Subcutaneous abdominal adipose tissue (tissue), 5 donors: ENCODE data around the gene TNXB.

Experiments
- H3K27ac ChIP-seq: one replicate; pipeline ENCODE4 v1.7.0; 2013; ENCODE audit warnings: low read depth, mild to moderate bottlenecking, inconsistent platforms, low read length, moderate library complexity
- H3K27me3 ChIP-seq, 5 donors: one replicate each; pipeline ENCODE4 v1.7.0; 2013; ENCODE audit warnings: low read length in 5 of 5, inconsistent platforms in 1 of 5; ENCODE audit not compliant: control insufficient read depth in 5 of 5, insufficient read depth in 4 of 5
- H3K36me3 ChIP-seq, 5 donors: one replicate each; pipeline ENCODE4 v1.7.0; 2013; ENCODE audit warnings: low read length in 5 of 5; ENCODE audit not compliant: control insufficient read depth in 5 of 5, insufficient read depth in 5 of 5
- H3K4me1 ChIP-seq, 5 donors: one replicate each; pipeline ENCODE4 v1.7.0; 2013; ENCODE audit warnings: low read length in 5 of 5, mild to moderate bottlenecking in 3 of 5, moderate library complexity in 1 of 5; ENCODE audit not compliant: control insufficient read depth in 5 of 5, insufficient read depth in 5 of 5
- H3K4me3 ChIP-seq, 5 donors: one replicate each; pipeline ENCODE4 v1.7.0; 2013; ENCODE audit warnings: low read length in 5 of 5, low read depth in 1 of 5
- H3K9ac ChIP-seq, 5 donors: one replicate each; pipeline ENCODE4 v1.7.0; 2013; ENCODE audit warnings: low read length in 5 of 5, mild to moderate bottlenecking in 4 of 5, moderate library complexity in 3 of 5
- H3K9me3 ChIP-seq, 5 donors: one replicate each; pipeline ENCODE4 v1.7.0; 2013; ENCODE audit warnings: low read length in 5 of 5; ENCODE audit not compliant: control insufficient read depth in 5 of 5
- donor health status: healthy.
- donor health status: healthy.
- donor health status: healthy.
- donor health status: healthy.
- donor health status: healthy.

TNXB gene

DNA sequence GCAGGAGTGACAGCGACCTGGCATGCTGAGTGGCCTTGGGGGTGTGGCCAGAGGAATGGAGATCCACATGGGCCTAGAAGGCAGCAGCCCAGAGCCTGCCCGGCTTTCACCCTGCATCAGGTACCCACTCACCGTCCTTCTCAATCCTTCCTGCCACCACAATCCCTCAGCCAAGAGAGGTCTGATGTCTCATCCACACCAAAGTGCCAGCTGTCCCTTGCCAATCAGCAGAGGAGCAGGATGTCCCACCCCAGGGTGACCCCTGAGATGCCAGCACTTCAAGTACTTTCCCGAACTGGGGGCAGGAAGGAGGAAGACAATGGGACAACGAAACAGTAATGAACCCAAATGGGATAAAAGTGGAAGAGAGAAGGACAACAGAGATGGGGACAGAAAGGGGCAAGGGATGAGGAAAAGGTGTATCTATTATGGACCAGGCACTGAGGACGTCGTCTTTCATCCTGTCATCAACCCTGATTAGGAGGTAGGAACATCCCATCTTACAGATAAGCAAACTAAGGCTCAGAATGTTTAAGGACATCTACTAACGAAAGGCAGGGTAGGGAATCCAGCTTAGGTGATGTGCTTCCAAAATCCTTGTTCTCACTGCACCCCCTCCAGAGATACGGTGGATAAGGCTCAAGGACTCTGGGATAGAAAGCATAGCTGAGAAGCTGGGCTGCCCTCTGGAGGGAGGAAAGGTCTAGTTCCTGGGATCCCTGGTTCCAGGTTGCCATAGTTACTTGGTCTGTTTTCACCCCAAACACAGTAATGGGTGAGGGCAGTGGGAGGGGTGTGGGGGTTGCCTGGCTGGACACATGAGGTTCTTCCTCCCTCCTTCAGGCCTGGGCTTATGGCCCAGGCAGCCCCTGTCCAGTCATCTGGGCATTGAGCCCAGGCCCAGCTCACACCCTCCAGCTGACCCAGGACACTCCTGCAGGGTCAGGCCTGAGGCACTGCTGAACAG is 4.5 kb upstream of the TNXB start:
- no peak overlapping the region for H3K4me3 ChIP-seq
- peaks cover 20 to 63% (median 59%) of the 10 kb centered on the region in 5 donors for H3K4me1 ChIP-seq
- peak overlapping the region; percentile 60 for H3K27ac ChIP-seq
- H3K36me3 ChIP-seq: peaks cover 2 to 37% (median 34%) of the 10 kb centered on the region in 5 donors
- H3K9me3 ChIP-seq: no peaks in the 10 kb centered on the region
- H3K27me3 ChIP-seq: peaks cover 0 to 12% (median 5%) of the 10 kb centered on the region in 5 donors
- peak overlapping the region in 2 of 5 donors; percentile 2 to 29 for H3K9ac ChIP-seq

DNA sequence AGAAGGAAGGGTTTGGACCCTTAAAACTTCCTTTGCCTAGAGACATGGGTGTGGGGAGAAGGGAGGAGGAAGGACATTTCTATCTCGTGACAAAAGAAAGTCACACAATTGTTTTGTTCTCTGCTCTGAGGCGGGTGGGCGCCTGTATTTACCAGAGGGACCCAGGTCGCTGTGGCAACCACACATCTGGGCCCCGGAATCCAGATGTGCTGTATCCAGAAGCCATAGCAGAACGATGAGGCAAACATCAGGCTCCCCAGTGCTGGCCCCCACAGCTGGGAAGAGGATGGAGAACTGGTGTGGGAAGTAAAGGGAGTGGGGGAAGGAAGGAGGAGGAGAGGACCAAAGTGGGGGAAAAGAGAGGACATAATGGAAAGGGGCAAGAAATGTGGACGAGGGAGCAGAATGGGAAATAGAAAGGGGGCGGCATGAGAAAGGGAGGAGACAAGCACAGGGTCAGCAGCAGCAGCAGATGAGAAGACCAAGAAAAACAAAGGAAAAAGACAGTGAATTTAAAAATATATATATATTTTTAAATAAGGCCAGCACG is 3.4 kb upstream of the TNXB start:
- H3K9ac ChIP-seq: no peak overlapping the region
- no peaks in the 10 kb centered on the region for H3K9me3 ChIP-seq
- H3K27ac ChIP-seq: peak overlapping the region; percentile 26
- peak overlapping the region in 2 of 5 donors; percentile 12 to 16 for H3K4me3 ChIP-seq
- H3K36me3 ChIP-seq: peaks cover 0 to 27% (median 22%) of the 10 kb centered on the region in 5 donors
- H3K27me3 ChIP-seq: peaks cover 0 to 12% (median 11%) of the 10 kb centered on the region in 5 donors
- H3K4me1 ChIP-seq: peaks cover 19 to 71% (median 66%) of the 10 kb centered on the region in 5 donors

- H3K4me1 ChIP-seq: peaks cover 19 to 76% (median 74%) of the 10 kb centered on the region in 5 donors
These were observed 2.4 kb upstream of the TNXB start for GRCh38 chr6:32111424-32112066.

DNA sequence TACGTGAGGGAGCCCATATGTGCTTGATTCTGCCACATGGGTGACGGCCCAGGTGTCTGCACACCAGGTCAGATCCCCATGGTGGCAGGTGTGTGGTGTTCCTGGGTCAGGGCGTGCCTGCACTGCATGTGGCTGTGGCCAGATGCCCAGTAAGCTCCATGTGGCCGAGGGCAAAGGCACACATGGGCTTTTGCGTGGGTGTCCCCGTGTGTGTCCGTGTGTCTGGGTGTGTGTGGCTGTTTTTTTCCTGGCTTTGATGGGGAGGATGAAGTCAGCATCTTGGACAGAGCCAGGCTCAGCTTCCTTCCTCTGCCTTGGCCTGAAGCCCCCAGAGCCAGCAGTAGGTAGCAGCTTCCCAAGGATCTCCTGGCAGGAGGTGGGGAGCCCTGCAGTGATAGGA is 1.5 kb upstream of the TNXB start:
- Histone ChIP-seq H3K36me3 (peaks cover 0 to 12% (median 4%) of the 10 kb centered on the region in 5 donors), H3K9ac (peak overlapping the region in 1 of 5 donors; percentile 33), H3K4me1 (peaks cover 19 to 78% (median 75%) of the 10 kb centered on the region in 5 donors), H3K9me3 (no peaks in the 10 kb centered on the region), H3K4me3 (peak overlapping the region in 3 of 5 donors; percentile 64 to 88 (median 80)), H3K27ac (peak overlapping the region; percentile 61), H3K27me3 (peaks cover 0 to 24% (median 12%) of the 10 kb centered on the region in 5 donors)

More at GRCh38 chr6:32111424-32112066, 2.4 kb upstream of the TNXB start:
- peaks cover 0 to 20% (median 13%) of the 10 kb centered on the region in 5 donors for H3K36me3 ChIP-seq
- peak overlapping the region in 1 of 5 donors; percentile 88 for H3K4me3 ChIP-seq
- no peaks in the 10 kb centered on the region for H3K9me3 ChIP-seq
- peaks cover 0 to 19% (median 12%) of the 10 kb centered on the region in 5 donors for H3K27me3 ChIP-seq
- peak overlapping the region; percentile 26 for H3K27ac ChIP-seq
- peak overlapping the region in 1 of 5 donors; percentile 21 for H3K9ac ChIP-seq

- H3K27ac ChIP-seq: peak overlapping the region; percentile 61
- H3K27me3 ChIP-seq: peaks cover 2 to 24% (median 14%) of the 10 kb centered on the region in 5 donors
- peak overlapping the region; percentile 23 to 88 (median 64) for H3K4me3 ChIP-seq
- peak overlapping the region in 2 of 5 donors; percentile 17 to 33 for H3K9ac ChIP-seq
- no peaks in the 10 kb centered on the region for H3K9me3 ChIP-seq
- peaks cover 0 to 6% (median 0%) of the 10 kb centered on the region in 5 donors for H3K36me3 ChIP-seq
- peaks cover 19 to 77% (median 73%) of the 10 kb centered on the region in 5 donors for H3K4me1 ChIP-seq
These were observed 625 bp upstream of the TNXB start for GRCh38 chr6:32109765-32110160.

DNA sequence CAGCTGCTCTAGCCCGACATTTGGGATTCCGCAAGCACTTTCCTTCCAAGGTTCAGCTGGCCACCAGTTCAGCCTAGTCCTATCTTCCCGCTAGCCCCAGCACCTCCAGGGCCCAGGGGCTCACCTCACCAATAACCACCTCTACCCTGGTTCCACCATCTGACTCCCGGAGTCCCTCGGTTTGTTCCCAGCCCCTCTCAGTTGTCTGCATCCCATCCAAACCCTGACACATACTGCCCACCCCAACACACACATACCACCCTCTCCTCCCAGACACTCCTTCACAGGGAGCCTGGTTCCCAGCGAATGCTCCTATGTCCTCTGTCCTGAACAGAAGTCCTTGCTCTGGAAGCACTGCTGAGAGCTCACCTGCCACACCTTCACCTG is 418 bp downstream of the TNXB start:
- Histone ChIP-seq H3K4me1 (peaks cover 13 to 68% (median 64%) of the 10 kb centered on the region in 5 donors), H3K27me3 (peaks cover 2 to 28% (median 17%) of the 10 kb centered on the region in 5 donors), H3K4me3 (peak overlapping the region; percentile 44 to 88 (median 80)), H3K9me3 (no peaks in the 10 kb centered on the region), H3K9ac (peak overlapping the region in 4 of 5 donors; percentile 12 to 64 (median 30)), H3K36me3 (peaks cover 0 to 5% (median 0%) of the 10 kb centered on the region in 5 donors), H3K27ac (peak overlapping the region; percentile 71)

GRCh38 chr6:32108094-32108627 is 977 bp downstream of the TNXB start:
- Histone ChIP-seq H3K9ac (peak overlapping the region in 4 of 5 donors; percentile 12 to 64 (median 30)), H3K4me3 (peak overlapping the region; percentile 44 to 88 (median 80)), H3K4me1 (peaks cover 8 to 62% (median 58%) of the 10 kb centered on the region in 5 donors), H3K9me3 (no peaks in the 10 kb centered on the region), H3K36me3 (peaks cover 0 to 5% (median 0%) of the 10 kb centered on the region in 5 donors), H3K27ac (peak overlapping the region; percentile 71), H3K27me3 (peaks cover 2 to 28% (median 17%) of the 10 kb centered on the region in 5 donors)

GRCh38 chr6:32107406-32107805 is 1.7 kb downstream of the TNXB start:
- H3K27me3 ChIP-seq: peaks cover 2 to 28% (median 17%) of the 10 kb centered on the region in 5 donors
- H3K36me3 ChIP-seq: peaks cover 0 to 5% (median 0%) of the 10 kb centered on the region in 5 donors
- peak overlapping the region; percentile 71 for H3K27ac ChIP-seq
- H3K9me3 ChIP-seq: no peaks in the 10 kb centered on the region
- peak overlapping the region in 2 of 5 donors; percentile 35 to 58 for H3K9ac ChIP-seq
- H3K4me1 ChIP-seq: peaks cover 6 to 59% (median 51%) of the 10 kb centered on the region in 5 donors
- H3K4me3 ChIP-seq: peak overlapping the region; percentile 2 to 88 (median 64)

DNA sequence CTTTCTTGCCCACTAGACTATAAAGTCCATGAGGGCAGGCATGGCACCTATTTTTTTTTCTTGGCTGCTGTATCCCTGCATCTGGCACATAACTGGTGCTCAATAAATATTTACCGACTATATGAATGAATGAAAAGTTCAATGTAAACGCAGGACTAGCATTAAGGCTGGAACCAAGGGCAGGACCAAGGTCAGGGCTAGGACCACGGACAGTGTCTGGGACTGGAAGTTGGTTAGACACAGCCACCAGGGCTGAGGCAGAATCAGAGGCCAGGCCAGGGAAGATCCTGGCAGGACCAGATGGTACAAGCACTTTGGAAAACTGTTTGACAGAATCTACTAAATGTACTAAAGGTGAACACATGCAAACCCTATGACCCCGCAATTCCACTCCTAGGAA is 3.7 kb downstream of the TNXB start:
- Histone ChIP-seq H3K27ac (peak overlapping the region; percentile 24), H3K27me3 (peaks cover 2 to 28% (median 17%) of the 10 kb centered on the region in 5 donors), H3K36me3 (peaks cover 0 to 8% (median 0%) of the 10 kb centered on the region in 5 donors), H3K4me3 (peak overlapping the region in 1 of 5 donors; percentile 13), H3K4me1 (peaks cover 0 to 40% (median 32%) of the 10 kb centered on the region in 5 donors), H3K9me3 (no peaks in the 10 kb centered on the region), H3K9ac (no peak overlapping the region)
